ENCODE measurements around the gene LACTB.

LACTB gene

DNA sequence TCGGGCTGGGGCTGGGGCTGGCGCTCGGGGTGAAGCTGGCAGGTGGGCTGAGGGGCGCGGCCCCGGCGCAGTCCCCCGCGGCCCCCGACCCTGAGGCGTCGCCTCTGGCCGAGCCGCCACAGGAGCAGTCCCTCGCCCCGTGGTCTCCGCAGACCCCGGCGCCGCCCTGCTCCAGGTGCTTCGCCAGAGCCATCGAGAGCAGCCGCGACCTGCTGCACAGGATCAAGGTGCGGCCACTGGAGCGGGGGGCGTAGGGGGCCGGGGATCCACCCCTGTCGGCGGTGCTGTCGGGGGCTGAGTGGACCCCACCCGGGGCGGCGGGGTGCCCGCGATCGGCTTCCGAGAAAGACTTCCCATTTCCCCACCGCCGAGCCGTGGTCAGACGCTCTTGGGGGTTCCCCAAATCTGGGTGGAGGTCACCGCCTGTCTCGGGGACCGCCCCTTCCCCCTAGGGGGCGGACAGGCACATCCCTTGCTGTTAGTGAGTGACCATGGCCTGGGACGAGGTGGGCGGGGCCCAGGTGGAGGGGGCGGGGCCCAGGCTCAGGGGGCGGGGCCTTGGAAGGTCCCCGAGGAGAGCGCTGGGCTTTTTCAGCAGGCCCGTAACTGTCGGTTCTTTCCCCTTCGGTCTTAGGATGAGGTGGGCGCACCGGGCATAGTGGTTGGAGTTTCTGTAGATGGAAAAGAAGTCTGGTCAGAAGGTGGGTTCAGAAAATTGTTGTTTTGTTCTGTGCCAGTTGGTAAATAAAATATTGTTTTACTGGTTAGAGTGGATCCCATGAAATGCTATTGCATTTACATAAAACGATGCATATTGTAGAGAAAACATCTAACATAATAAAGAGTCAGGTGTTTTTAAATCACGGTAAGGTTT lies 578 bp downstream of the LACTB start:
- peak; percentile 9 to 84 (median 63) for DNase-seq

DNA sequence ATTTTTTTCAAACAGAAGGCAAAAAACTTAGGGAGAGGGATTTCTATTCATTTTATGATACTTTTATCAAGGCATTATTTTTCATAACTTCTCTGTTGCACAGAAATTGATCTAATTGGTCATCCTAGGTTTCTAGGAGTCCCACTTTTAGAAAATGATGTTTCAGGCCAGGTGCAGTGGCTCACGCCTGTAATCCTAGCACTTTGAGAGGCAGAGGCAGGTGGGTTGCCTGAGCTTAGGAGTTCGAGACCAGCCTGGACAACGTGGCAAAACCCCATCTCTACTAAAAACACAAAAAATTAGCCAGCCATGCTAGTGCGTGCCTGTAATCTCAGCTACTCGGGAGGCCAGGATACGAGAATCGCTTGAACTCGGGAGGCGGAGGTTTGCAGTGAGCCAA lies 2.8 kb downstream of the LACTB start:
- DNase-seq: no peak

DNA sequence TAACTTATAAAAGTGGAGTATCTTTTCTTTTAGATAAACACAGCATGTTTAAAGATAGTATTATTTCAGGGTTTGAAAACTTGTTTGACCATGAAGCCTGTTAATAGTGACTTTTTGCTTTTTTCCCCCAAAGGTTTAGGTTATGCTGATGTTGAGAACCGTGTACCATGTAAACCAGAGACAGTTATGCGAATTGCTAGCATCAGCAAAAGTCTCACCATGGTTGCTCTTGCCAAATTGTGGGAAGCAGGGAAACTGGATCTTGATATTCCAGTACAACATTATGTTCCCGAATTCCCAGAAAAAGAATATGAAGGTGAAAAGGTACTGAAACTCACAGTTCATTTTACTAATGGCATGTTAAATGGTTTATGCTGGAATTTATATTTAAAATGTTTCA lies 5.1 kb downstream of the LACTB start:
- DNase-seq: no peak

DNA sequence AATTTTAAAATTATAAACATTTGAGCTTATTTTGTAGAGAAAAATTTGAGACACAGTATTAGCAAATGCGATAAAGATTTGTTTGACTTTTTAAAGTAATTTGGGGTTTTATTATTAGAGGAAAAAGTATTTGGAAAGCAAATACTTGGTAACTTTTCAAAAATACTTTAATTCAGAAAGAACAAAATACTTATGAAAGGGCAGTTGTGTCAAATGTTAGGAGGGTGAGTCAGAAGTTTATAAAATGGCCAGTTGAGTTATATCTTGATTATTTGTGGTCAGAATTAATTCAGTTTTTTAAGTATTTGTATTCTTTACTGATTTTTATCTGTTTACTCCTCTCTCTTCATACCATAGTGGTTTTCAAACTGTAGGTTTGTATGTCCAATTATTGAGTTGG lies 12.1 kb downstream of the LACTB start:
- no peak for DNase-seq

DNA sequence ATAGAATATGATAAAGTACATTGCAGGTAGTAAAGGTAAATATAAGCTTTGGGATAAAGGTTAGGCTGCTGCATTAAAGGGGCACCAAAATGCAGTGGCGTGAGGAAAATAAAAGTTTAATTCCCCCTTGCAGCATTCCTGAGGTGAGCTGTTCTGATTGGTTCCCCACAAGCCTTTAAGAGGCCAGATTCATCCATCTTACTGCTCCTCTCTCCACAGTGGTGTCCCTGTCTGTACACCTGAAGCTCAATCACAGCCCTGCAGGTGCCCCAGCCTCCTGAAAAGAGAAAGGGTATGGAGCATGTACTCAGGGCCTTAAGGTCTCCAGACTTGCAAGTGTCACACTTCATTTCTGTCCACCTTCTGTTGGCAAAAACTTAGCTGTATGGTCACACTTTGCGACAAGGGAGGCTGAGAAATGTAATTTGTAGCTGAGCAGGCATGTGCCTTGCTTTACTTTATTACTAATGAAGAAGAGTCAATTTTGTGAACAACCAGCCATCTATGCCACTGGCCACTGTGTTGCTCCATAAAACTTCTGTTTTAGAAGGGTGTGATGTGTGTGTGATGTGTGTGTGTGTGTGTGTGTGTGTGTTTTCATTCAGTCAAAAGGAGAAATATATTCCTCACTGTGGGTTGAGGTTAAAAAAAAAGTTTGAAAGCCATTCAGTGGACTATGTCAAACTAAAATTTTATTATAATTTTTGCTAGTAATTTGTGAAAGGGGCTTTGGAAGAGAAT lies 12.8 kb downstream of the LACTB start:
- no peak for DNase-seq

DNA sequence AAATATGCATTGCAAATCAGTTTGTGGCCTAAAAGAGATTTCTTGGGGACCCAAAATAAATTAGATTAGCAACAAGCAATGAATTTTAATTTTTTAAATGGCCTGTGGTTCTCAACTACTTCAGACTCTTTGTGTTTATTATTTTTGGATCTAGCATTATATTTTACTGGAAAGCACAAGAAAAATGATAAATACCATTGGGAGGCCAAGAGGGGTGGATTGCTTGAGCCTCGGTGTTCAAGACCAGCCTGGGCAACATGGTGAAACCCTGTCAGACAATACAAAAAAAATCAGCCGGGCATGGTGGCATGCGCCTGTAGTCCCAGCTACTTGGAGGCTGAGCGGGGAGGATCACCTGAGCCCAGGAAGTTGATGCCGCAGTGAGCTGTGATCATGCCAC lies 13.6 kb downstream of the LACTB start:
- DNase-seq: no peak

DNA sequence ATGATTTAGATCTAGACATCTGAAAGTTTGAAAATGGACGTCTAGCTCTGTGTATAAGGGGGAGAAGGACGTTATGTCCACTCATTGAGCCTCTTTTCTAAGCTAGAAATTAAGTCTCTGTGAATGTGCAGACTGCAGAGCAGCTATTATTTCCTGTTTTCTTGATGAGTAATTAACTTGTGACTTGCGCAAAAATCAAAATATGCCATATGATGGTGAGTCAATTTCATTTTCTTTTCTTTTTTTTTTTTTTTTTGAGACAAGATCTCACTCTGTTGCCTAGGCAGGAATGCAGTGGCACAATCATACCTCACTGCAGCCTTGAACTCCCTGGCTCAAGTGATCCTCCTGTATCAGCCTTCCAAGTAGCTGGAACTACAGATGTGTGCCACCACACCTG lies 14.1 kb downstream of the LACTB start:
- DNase-seq: no peak

DNA sequence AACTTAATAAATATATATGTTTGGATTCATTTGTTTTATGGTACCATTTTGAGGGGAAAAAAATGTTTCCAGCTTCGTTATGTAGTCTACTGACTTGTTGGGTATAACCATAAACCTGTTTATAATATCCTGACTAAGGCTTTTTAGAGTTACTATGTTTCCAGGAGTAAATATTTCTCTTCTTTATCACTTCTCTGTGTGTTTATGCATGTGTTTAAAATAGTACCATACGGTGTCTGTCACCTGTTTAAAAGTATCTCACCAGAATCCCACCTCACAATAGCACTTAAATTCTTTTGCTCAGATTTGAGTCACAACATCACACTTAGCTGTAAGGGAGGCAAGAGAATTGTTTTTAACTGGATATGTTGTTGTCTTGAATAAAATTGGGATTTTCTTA lies 15.1 kb downstream of the LACTB start:
- no peak for DNase-seq

DNA sequence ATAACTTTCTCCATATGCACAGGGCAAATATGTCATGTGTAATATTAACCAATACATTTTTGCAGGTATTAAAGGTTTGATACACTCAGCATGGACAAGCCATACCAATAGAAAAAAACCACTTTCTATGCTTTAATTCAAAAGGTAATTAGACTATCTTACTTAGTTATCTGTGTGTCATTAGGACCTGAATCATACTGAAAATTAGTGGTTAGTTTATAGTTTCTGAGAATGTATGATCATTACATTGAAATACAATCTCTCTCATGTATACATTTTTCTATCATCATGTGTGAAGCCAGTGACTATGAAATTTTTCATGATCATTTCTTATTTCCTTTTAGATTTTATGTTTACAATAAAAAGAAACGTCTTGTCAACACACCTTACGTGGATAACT lies 19.3 kb downstream of the LACTB start:
- DNase-seq: no peak

DNA sequence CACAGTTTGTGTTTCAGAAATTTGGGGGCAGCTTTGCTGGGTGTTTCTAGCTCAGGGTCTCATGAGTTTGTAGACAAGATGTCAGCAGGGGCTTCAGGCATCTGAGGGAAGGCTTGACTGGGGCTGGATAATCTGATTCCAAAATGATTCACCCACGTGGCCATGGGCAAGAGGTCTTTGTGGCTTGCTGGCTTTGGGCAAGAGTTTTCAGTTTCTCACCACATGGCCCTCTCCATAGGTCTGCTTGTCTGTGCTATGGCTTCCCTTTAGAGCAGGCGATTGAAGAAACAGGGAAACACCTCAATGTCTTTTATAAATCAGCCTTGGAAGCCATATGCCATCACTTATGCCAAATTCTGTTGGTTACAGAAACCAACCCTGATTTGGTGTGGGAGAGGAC lies 23.8 kb downstream of the LACTB start:
- DNase-seq: no peak

DNA sequence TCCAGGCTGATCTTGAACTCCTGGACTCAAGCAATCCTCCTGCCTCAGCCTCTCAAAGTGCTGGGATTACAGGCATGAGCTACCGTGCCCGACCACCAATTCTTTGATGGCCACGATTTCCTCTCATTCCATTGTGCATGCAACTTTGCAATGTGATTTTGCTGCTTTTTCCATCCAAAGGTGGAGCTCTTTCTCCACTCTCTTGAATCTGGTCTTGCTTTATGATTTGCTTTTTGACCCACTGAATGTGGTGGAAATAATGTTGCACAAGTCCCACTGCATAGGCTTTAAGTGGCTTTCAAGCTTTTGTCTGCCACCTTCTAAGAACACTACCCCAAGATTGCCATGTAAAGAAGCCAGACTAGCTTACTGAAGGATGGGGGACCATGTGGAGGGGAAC lies 25.0 kb downstream of the LACTB start:
- DNase-seq: no peak

DNA sequence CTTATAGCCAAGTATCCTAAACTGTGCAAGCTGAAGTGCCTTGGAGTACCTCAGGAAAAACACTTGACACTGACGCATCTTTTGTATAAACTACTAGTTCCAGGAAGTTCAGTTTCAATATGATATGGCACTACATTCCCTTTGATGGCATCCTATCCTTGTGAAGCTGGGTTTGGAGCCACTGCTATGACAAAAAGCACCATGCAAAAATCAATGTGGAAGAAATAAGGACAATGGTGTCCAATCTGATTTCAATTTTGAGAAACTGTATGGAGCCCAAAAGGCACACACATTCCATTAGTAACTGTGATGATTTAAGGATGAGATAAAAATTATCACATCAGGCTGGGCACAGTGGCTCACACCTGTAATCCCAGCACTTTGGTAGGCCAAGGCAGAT lies 30.0 kb downstream of the LACTB start:
- no peak for DNase-seq

DNA sequence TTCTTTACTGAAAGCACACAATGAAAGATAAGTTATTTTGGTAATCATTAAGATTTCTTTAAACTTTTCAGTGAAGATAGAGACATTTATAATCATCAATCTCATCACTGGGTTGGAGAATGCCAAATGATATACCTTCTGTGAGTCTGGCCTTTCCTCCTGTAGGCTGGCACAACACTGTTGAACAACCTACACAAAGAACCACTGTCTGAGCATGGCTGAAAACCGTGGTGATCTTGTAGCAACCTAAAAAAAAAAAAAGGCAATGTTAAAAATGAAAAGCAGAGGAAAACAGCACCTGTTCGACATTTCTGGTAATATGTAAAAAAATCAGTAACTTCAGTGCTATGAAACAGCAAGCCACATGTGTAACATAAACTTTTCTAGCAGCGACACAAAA lies 33.8 kb downstream of the LACTB start:
- no peak for DNase-seq

DNA sequence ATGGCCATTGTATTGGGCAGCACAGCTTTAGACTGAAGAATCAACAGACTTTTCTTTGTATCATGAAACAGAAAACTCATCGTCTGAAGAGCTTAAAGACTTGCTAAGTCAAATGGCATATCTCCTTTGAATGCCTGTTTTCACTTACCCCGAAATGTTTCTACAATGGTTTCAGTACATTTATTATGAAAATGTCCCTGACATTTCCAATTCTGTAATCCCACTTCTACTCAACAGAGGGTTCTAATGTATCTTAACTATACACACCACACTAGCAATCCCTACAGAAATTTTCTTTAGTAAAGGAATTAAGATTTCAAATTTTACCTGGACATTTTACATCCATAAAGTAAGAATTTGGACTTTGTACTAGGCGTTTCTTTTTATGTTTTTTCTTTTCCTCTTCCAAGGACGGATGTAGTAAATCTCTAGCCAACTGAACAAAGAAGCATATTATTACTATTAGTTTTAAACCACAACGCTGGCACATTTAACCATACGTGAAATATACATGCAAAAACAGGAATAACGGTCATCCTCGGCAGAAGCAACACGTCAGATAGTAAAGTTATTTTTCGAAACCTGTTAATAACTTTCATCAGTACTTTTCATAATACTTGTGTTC lies 34.5 kb downstream of the LACTB start:
- no peak for DNase-seq

DNA sequence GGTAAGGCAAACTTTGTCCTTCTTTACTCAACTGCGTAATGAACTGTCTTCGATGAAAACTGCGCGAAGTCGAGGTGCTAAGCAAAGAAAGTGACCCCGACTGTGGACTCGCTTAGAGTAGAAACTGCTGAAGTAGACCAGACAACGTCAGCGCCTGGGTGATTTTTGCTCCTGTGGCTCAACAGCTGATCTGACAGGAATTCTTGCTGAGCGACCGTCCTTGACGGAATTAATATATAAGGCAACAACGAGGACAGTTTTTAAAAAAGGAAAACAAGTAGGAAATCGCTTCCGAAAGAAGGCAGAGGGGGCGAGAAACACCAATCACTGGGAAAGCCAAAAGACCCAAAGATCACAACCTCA lies 35.1 kb downstream of the LACTB start:
- DNase-seq: peak in 26 of 56 donors; percentile 3 to 68 (median 45)

DNA sequence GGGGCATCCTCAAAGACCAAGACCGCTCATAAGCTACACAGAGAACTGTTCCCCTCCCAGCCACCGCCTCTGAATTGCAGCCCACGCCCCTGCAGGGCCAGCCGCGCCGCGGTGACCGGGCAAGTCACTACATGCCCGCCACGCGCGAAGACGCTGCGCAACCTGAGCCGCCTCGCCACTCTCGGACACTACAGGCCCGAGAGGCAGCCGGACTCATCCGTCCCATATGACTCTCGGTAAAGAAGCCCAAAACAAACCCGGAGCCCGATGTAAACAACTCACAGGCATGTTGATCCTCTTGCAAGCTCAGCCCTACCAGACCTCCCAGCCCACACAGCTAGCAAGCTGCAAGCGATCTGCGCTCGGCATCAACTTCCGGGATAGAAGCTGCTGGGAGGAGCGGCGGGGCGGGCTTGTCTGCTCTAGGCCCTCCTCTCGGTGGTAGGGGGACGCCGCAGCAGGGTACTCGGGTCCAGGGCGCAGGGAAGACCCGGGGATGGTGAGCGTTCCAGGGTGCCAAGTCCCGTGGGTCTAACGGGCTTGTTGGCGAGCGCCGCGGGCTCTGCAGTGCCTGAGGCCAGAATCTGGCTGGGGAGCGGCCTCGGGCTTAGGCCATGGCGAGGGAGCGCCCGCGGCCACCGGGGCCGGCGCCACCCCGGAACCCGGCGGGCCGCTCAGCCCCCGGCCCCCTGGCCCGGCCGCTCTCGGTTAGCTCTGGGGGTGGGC lies 35.6 kb downstream of the LACTB start, which contains the start of gene RPS27L:
RPS27L (minus strand) TSS at position 360 of the 726 bp plus-strand sequence; CDS start at position 288, 72 bp downstream.
- DNase-seq: peak; percentile 51 to 94 (median 84)

DNA sequence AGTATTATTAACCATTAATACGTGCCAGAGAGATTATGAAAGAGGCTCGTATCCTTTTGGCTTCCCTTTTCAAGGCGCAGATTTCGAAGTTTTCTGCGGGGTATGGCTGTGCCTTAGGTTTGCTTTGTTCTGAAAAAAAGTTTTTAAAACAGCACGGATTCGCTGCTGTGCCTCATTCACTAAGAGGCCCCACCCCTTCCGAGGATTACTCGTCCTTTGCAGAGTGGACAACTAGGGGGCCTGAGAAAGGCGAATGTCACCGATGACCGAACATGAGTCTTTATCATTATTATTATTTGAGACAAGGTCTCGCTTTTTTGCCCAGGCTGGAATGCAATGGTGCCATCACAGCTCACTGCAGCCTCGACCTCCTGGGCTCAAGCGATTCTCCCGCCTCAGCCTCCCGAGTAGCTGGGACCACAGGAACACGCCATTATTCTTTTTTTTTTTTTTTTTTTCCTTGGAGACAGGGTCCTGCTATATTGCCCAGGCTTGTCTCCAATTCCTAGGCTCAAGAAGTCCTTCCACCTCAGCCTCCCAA lies 36.3 kb downstream of the LACTB start:
- peak in 28 of 56 donors; percentile 3 to 60 (median 32) for DNase-seq

DNA sequence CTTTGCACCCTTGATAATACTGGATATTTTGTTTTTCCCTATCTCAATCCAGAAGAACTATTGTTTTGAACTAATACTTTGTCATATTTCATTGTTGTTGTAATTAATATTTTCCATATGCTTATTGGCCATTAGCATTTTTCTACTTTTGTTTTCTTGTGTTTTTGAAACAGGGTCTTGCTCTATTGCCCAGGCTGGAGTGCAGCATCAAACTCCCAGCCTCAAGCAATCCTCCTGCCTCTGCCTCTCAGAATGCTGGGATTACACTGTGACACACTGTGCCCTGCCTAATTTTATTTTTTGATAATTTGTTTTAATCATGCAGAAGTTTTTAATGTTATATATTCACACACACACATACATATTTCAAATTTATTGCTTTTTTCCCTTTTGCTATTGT lies 39.0 kb downstream of the LACTB start:
- DNase-seq: no peak

DNA sequence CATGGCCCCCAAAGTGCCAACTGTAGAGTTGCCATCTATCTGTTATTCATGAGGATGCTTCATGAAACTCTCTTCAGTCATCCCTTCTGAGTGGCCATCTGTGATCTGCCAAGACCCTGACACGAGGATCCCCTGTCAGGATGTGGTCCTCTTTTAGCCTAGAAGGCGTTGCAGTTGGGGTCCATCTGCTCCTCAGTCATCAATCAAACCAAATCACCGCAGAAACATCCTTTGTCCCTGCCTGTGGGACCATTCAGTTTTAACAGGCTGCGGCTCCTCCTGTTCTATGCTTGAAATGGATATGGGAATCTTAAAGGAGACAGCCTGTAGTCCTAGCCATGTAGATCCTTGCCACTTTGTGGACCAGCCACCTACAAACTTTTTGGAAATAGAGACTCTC lies 41.6 kb downstream of the LACTB start:
- no peak for DNase-seq

DNA sequence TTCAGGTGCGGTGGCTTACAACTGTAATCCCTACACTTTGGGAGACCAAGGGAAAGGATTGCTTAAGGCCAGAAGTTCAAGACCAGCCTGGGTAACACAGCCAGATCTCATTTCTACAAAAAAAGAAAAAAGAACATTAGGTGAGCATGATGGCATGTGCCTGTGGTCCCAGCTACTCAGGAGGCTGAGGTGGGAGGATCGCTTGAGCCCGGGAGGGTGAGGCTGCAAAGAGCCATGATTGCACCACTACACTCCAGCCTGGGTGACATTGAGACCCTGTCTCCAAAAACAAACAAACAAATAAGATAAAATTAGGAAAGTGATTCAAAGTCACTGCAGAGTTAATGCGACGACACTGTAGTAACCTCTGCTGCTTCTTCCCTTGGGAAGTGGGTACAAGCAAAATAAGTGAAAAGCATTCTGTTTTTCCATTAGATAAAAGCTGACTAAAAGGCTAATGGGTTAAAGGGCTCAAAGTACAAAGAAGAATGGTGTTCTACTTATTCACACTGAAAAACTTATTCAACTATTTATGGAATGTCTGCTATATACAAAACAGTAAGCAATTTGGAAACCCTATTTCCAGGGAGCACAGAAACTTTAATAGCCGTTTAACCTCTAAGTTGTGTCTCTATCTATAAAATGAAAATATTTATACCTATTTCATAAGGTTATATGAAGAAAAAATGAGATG lies 43.7 kb downstream of the LACTB start:
- no peak for DNase-seq

DNA sequence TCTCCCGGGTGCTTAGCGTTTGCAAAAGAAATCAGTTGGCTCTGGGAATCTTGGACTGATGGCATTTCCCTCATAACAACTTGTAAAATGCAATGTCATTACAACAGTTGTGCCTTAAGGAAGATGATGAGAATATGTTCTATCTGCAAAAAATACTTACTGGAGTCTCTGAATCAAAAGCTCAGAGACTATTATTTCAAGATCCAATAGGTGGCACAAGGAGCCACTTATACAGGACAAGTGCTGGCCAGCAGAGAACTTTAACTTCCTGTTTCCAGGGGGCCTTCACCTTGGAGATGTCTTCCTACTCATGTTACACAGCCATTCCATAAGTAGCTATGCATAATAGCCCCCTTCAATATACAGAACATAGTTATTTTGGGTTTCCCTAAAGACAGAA lies 44.6 kb downstream of the LACTB start:
- DNase-seq: no peak
